Astrocyte (in vitro differentiated cells and primary cell): ENCODE data around the gene DUS2. TPM values are rescaled to one million over a fixed set of nuclear protein-coding genes. Genes with fewer than 3 reads are reported as not detected.
"Not testable (repeated sequence)": the region's sequence is repeated elsewhere in the genome, so short reads cannot be mapped to it uniquely, and the experiment has no call there.

Source experiments
- DNase-seq: peaks from one replicate; pipeline ENCODE4 v3.0.0-alpha.2; 2010; ENCODE audit warnings: low read depth
- FAIRE-seq: peaks from 2 replicates; lab custom pipeline; 2011; peaks lifted over from hg19 to GRCh38; lab: Jason Lieb, UNC
- H2AFZ ChIP-seq: 2 replicates; pipeline ENCODE4 v1.6.0; 2012; ENCODE audit warnings: low read depth, low read length, inconsistent platforms
- H3K27ac ChIP-seq: 2 replicates; pipeline ENCODE4 v1.5.1; 2011; ENCODE audit warnings: low read depth, low read length, inconsistent platforms
- H3K27me3 ChIP-seq: 2 replicates; pipeline ENCODE4 v1.6.0; 2011; ENCODE audit warnings: low read length, inconsistent platforms; ENCODE audit not compliant: insufficient read depth
- H3K36me3 ChIP-seq: 2 replicates; pipeline ENCODE4 v1.5.1; 2011; ENCODE audit warnings: low read length, inconsistent platforms; ENCODE audit not compliant: insufficient read depth
- H3K4me1 ChIP-seq: 2 replicates; pipeline ENCODE4 v1.5.1; 2011; ENCODE audit warnings: low read length, inconsistent platforms; ENCODE audit not compliant: insufficient read depth
- H3K4me2 ChIP-seq: 2 replicates; pipeline ENCODE4 v1.6.0; 2012; ENCODE audit warnings: low read length, inconsistent platforms
- H3K4me3 ChIP-seq: 2 replicates; pipeline ENCODE4 v1.5.1; 2011; ENCODE audit warnings: low read depth, mild to moderate bottlenecking, low read length, inconsistent platforms; ENCODE audit not compliant: insufficient read depth
- H3K79me2 ChIP-seq: 2 replicates; pipeline ENCODE4 v1.6.0; 2012; ENCODE audit warnings: mild to moderate bottlenecking, low read length, inconsistent platforms; ENCODE audit not compliant: insufficient read depth
- H3K9ac ChIP-seq: 2 replicates; pipeline ENCODE4 v1.6.0; 2012; ENCODE audit warnings: mild to moderate bottlenecking, low read length, inconsistent platforms
- H3K9me3 ChIP-seq: 2 replicates; pipeline ENCODE4 v1.5.1; 2012; ENCODE audit warnings: low read depth, mild to moderate bottlenecking, low read length, inconsistent platforms; ENCODE audit not compliant: insufficient read depth
- H4K20me1 ChIP-seq: 2 replicates; pipeline ENCODE4 v1.6.0; 2012; ENCODE audit warnings: low read length, inconsistent platforms; ENCODE audit not compliant: insufficient read depth
- H3K27ac Mint-ChIP-seq: one replicate; pipeline ENCODE4 v1.8.0; 2021; ENCODE audit warnings: mild to moderate bottlenecking, mixed read lengths; ENCODE audit not compliant: unreplicated experiment
- H3K27me3 Mint-ChIP-seq: one replicate; pipeline ENCODE4 v1.8.0; 2021; ENCODE audit warnings: low read depth, mixed read lengths; ENCODE audit not compliant: unreplicated experiment
- H3K36me3 Mint-ChIP-seq: one replicate; pipeline ENCODE4 v1.8.0; 2021; ENCODE audit warnings: low read depth, mixed read lengths; ENCODE audit not compliant: unreplicated experiment
- H3K4me1 Mint-ChIP-seq: one replicate; pipeline ENCODE4 v1.8.0; 2021; ENCODE audit warnings: low read depth, mixed read lengths; ENCODE audit not compliant: unreplicated experiment
- H3K4me3 Mint-ChIP-seq: one replicate; pipeline ENCODE4 v1.8.0; 2021; ENCODE audit warnings: mild to moderate bottlenecking, moderate library complexity, mixed read lengths; ENCODE audit not compliant: unreplicated experiment
- H3K9me3 Mint-ChIP-seq: one replicate; pipeline ENCODE4 v1.8.0; 2021; ENCODE audit warnings: mild to moderate bottlenecking, mixed read lengths; ENCODE audit not compliant: unreplicated experiment
- CTCF ChIP-seq: IDR thresholded peaks from 2 replicates; pipeline ENCODE4 v1.5.1; 2011; ENCODE audit warnings: low read depth, mild to moderate bottlenecking, inconsistent platforms, low read length, moderate library complexity; ENCODE audit not compliant: insufficient read depth
- EZH2 ChIP-seq: IDR thresholded peaks from 2 replicates; pipeline ENCODE4 v1.6.1; 2012; ENCODE audit warnings: mild to moderate bottlenecking, low read length, inconsistent platforms; ENCODE audit not compliant: insufficient read depth
- total RNA-seq: library from RNA; stranded (reverse); gene quantifications from 2 replicates; pipeline ENCODE4 v1.2.1, GENCODE V29; 2021

Gene DUS2
- total RNA-seq, 1 donor from 2014 or later = 14.9 TPM

GRCh38 chr16:68117884-68118283 is 94.8 kb downstream of the DUS2 start:
- no peak overlapping the region for H3K27ac Mint-ChIP-seq
- no peaks in the 10 kb centered on the region for H3K27me3 ChIP-seq
- H3K4me3 Mint-ChIP-seq = no peak overlapping the region
- TF ChIP-seq EZH2 = no peak
- no peak for TF ChIP-seq CTCF
- no peaks in the 10 kb centered on the region for H3K9me3 ChIP-seq
- no peak overlapping the region for H3K9ac ChIP-seq
- no peak overlapping the region for H3K27ac ChIP-seq
- FAIRE-seq = no peak
- no peak overlapping the region for H3K4me2 ChIP-seq
- H3K4me1 Mint-ChIP-seq = peaks cover 1% of the 10 kb centered on the region
- H3K36me3 Mint-ChIP-seq = no peaks in the 10 kb centered on the region
- DNase-seq = no peak
- H3K4me3 ChIP-seq = no peak overlapping the region
- H3K27me3 Mint-ChIP-seq = no peaks in the 10 kb centered on the region
- H4K20me1 ChIP-seq = peaks cover 73% of the 10 kb centered on the region
- H3K9me3 Mint-ChIP-seq = peaks cover under 1% of the 10 kb centered on the region
- peaks cover 78% of the 10 kb centered on the region for H3K79me2 ChIP-seq
- no peaks in the 10 kb centered on the region for H3K4me1 ChIP-seq
- no peak overlapping the region for H2AFZ ChIP-seq
- H3K36me3 ChIP-seq = peaks cover 2% of the 10 kb centered on the region

- H4K20me1 ChIP-seq = peaks cover 64% of the 10 kb centered on the region
- H2AFZ ChIP-seq, H3K4me1 ChIP-seq, H3K27ac ChIP-seq, H3K36me3 ChIP-seq, DNase-seq, H3K9me3 Mint-ChIP-seq, H3K9ac ChIP-seq, H3K27ac Mint-ChIP-seq, H3K36me3 Mint-ChIP-seq, H3K4me1 Mint-ChIP-seq, H3K4me2 ChIP-seq, H3K27me3 ChIP-seq, H3K4me3 Mint-ChIP-seq, H3K27me3 Mint-ChIP-seq, H3K9me3 ChIP-seq, H3K4me3 ChIP-seq, FAIRE-seq: not testable (repeated sequence)
- H3K79me2 ChIP-seq = peaks cover 72% of the 10 kb centered on the region
Measured at GRCh38 chr16:68118954-68119353, 95.9 kb downstream of the DUS2 start.

- not testable (repeated sequence) for H3K27ac Mint-ChIP-seq, H3K36me3 Mint-ChIP-seq, DNase-seq, H3K4me3 Mint-ChIP-seq, FAIRE-seq, H3K4me3 ChIP-seq, H3K9me3 ChIP-seq, H3K36me3 ChIP-seq, H3K27ac ChIP-seq, H3K4me1 Mint-ChIP-seq, H2AFZ ChIP-seq, H3K4me2 ChIP-seq, H3K4me1 ChIP-seq, H3K27me3 Mint-ChIP-seq, H3K27me3 ChIP-seq, H3K9me3 Mint-ChIP-seq, H3K9ac ChIP-seq
- peaks cover 72% of the 10 kb centered on the region for H3K79me2 ChIP-seq
- peaks cover 51% of the 10 kb centered on the region for H4K20me1 ChIP-seq
Measured at GRCh38 chr16:68120496-68120895, 97.4 kb downstream of the DUS2 start.

GRCh38 chr16:68126395-68126794 is 103.3 kb downstream of the DUS2 start:
- no peaks in the 10 kb centered on the region for H3K27me3 ChIP-seq
- no peak overlapping the region for H3K27ac ChIP-seq
- Mint-ChIP-seq H3K4me1 (no peaks in the 10 kb centered on the region), H3K9me3 (no peaks in the 10 kb centered on the region), H3K27ac (no peak overlapping the region), H3K4me3 (no peak overlapping the region), H3K27me3 (no peaks in the 10 kb centered on the region), H3K36me3 (peaks cover 4% of the 10 kb centered on the region)
- H3K36me3 ChIP-seq = peaks cover 2% of the 10 kb centered on the region
- FAIRE-seq (no peak), DNase-seq (no peak)
- H3K9me3 ChIP-seq = no peaks in the 10 kb centered on the region
- H4K20me1 ChIP-seq = peaks cover 20% of the 10 kb centered on the region
- TF ChIP-seq CTCF = no peak
- no peak for TF ChIP-seq EZH2
- H3K4me3 ChIP-seq = no peak overlapping the region
- H2AFZ ChIP-seq = no peak overlapping the region
- H3K79me2 ChIP-seq = peaks cover 24% of the 10 kb centered on the region
- H3K4me2 ChIP-seq = no peak overlapping the region
- no peaks in the 10 kb centered on the region for H3K4me1 ChIP-seq
- H3K9ac ChIP-seq = no peak overlapping the region
